GM12891 (cell line): ENCODE results near the gene RRAD.
A peak's percentile ranks its signal among the peaks of the same experiment; 100 is the strongest.

Source experiments
- DNase-seq: peaks from one replicate; pipeline ENCODE4 v3.0.0; 2011; ENCODE audit warnings: low spot score; ENCODE audit not compliant: insufficient read length
- FAIRE-seq: peaks from 2 replicates; lab custom pipeline; 2011; peaks lifted over from hg19 to GRCh38; lab: Jason Lieb, UNC
- PAX5 ChIP-seq: IDR thresholded peaks from 2 replicates; pipeline ENCODE4 v1.6.1; 2011; ENCODE audit warnings: low read length, moderate library complexity, mild to moderate bottlenecking; ENCODE audit not compliant: insufficient read depth, severe bottlenecking
- POLR2A ChIP-seq: IDR thresholded peaks from 2 replicates; pipeline ENCODE4 v1.6.1; 2011; ENCODE audit warnings: low read depth, low read length, control low read depth
- POLR2AphosphoS5 ChIP-seq: IDR thresholded peaks from 2 replicates; pipeline ENCODE4 v1.6.1; 2011; ENCODE audit warnings: low read depth, low read length, control low read depth
- POU2F2 ChIP-seq: IDR thresholded peaks from 2 replicates; pipeline ENCODE4 v1.6.1; 2011; ENCODE audit warnings: low read depth, mild to moderate bottlenecking, control low read depth, low read length, moderate library complexity
- SPI1 ChIP-seq: IDR thresholded peaks from 2 replicates; pipeline ENCODE4 v1.6.1; 2011; ENCODE audit warnings: low read depth, low read length, control low read depth
- TAF1 ChIP-seq: IDR thresholded peaks from 2 replicates; pipeline ENCODE4 v1.6.1; 2011; ENCODE audit warnings: low read depth, low read length, control low read depth

RRAD gene

GRCh38 chr16:66886914-66887313 is 38.4 kb downstream of the RRAD start:
- DNase-seq: no peak
- no peak for FAIRE-seq
- TF ChIP-seq POU2F2 (no peak), TAF1 (no peak), POLR2A (no peak), PAX5 (no peak), SPI1 (no peak), POLR2AphosphoS5 (no peak)

- DNase-seq: no peak
- TF ChIP-seq TAF1: no peak
- no peak for TF ChIP-seq POLR2AphosphoS5
- no peak for TF ChIP-seq POLR2A
- no peak for TF ChIP-seq SPI1
- TF ChIP-seq POU2F2: no peak
- no peak for TF ChIP-seq PAX5
- FAIRE-seq: no peak
These were observed 39.0 kb downstream of the RRAD start for GRCh38 chr16:66886321-66886720.

GRCh38 chr16:66885491-66885890 is 39.8 kb downstream of the RRAD start:
- DNase-seq (no peak), FAIRE-seq (no peak)
- TF ChIP-seq POLR2AphosphoS5 (no peak), TAF1 (no peak), POU2F2 (no peak), POLR2A (no peak), SPI1 (no peak), PAX5 (no peak)

- FAIRE-seq (no peak), DNase-seq (no peak)
- no peak for TF ChIP-seq TAF1
- TF ChIP-seq PAX5: no peak
- TF ChIP-seq POLR2A: no peak
- no peak for TF ChIP-seq POLR2AphosphoS5
- TF ChIP-seq POU2F2: no peak
- no peak for TF ChIP-seq SPI1
These were observed 42.6 kb downstream of the RRAD start for GRCh38 chr16:66882702-66883101.

GRCh38 chr16:66881964-66882508 is 43.3 kb downstream of the RRAD start:
- TF ChIP-seq POLR2A (no peak), TAF1 (no peak), SPI1 (no peak), POU2F2 (no peak), PAX5 (no peak), POLR2AphosphoS5 (no peak)
- FAIRE-seq (peak; percentile 63), DNase-seq (no peak)

GRCh38 chr16:66881560-66881959 is 43.8 kb downstream of the RRAD start:
- FAIRE-seq: no peak

GRCh38 chr16:66881014-66881417 is 44.3 kb downstream of the RRAD start:
- TF ChIP-seq POLR2AphosphoS5 (no peak), SPI1 (no peak), POU2F2 (no peak), POLR2A (no peak), PAX5 (no peak), TAF1 (no peak)
- no peak for DNase-seq
- peak; percentile 40 for FAIRE-seq

More at GRCh38 chr16:66881560-66881959, 43.8 kb downstream of the RRAD start:
- no peak for TF ChIP-seq POLR2A
- no peak for TF ChIP-seq SPI1
- TF ChIP-seq POU2F2: no peak
- no peak for TF ChIP-seq TAF1
- no peak for TF ChIP-seq PAX5
- TF ChIP-seq POLR2AphosphoS5: no peak
- DNase-seq: no peak

GRCh38 chr16:66880288-66881013 is 44.9 kb downstream of the RRAD start, which contains the start of gene PDP2:
TSS of gene PDP2 (plus strand) at chr16:66880515. CDS start at chr16:66884285, 3,770 bp downstream.
- TF ChIP-seq POLR2A (peak; percentile 45; the same call in 1 of the 2 replicates), TAF1 (no peak), SPI1 (0 out of 2 replicates have a peak, but pooled peaks have one; percentile 2)
- FAIRE-seq (peak; percentile 95), DNase-seq (peak; percentile 84)

GRCh38 chr16:66878067-66878466 is 47.3 kb downstream of the RRAD start:
- TF ChIP-seq POU2F2 (0 out of 2 replicates have a peak, but pooled peaks have one; percentile 35), POLR2AphosphoS5 (no peak)
- peak; percentile 26 for FAIRE-seq
- DNase-seq: no peak
